SJSA1 (cell line): ENCODE results near the gene ZIC1. TPM values are rescaled to one million over a fixed set of nuclear protein-coding genes. Genes with fewer than 3 reads are reported as not detected.

Source experiments
- DNase-seq, 2 experiments: peaks; one replicate each; pipeline ENCODE4 v3.0.0-alpha.2; 2015 to 2020; ENCODE audit warnings: low spot score in 2 of 2, low read depth in 1 of 2
- H3K27ac ChIP-seq: fragments of 250-450 bp; sonication (Bioruptor Pico); 2 replicates; pipeline ENCODE4 v1.5.1; 2020; ENCODE audit warnings: mild to moderate bottlenecking, moderate library complexity
- H3K27me3 ChIP-seq: fragments of 250-450 bp; sonication (Bioruptor Pico); replicated peaks from 2 replicates; pipeline ENCODE4 v1.5.1; 2020; ENCODE audit warnings: mild to moderate bottlenecking, moderate library complexity
- H3K36me3 ChIP-seq: fragments of 250-450 bp; sonication (Bioruptor Pico); 2 replicates; pipeline ENCODE4 v1.5.1; 2020; ENCODE audit warnings: mild to moderate bottlenecking
- H3K4me1 ChIP-seq: fragments of 250-450 bp; sonication (Bioruptor Pico); replicated peaks from 2 replicates; pipeline ENCODE4 v1.6.1; 2021; ENCODE audit warnings: mild to moderate bottlenecking
- H3K4me3 ChIP-seq: fragments of 250-450 bp; sonication (Bioruptor Pico); 2 replicates; pipeline ENCODE4 v1.5.1; 2020; ENCODE audit warnings: mild to moderate bottlenecking
- H3K9me3 ChIP-seq: fragments of 250-450 bp; sonication (Bioruptor Pico); replicated peaks from 2 replicates; pipeline ENCODE4 v1.5.1; 2020; ENCODE audit warnings: mild to moderate bottlenecking
- total RNA-seq: library from RNA; depleted of rRNA; stranded (reverse); fragments of >200 nt; shearing (Covaris generic); gene quantifications from 2 replicates; pipeline ENCODE4 v1.2.3, GENCODE V29; 2014

ZIC1 gene
- total RNA-seq, 1 experiment from 2014 or later: 7.1 TPM

GRCh38 chr3:147371140-147371539 is 38.0 kb upstream of the ZIC1 start:
- H3K27ac ChIP-seq: no peak overlapping the region
- no peaks in the 10 kb centered on the region for H3K36me3 ChIP-seq
- DNase-seq: no peak
- H3K9me3 ChIP-seq: no peaks in the 10 kb centered on the region
- H3K27me3 ChIP-seq: no peaks in the 10 kb centered on the region; the same call in none of the 2 replicates
- H3K4me1 ChIP-seq: no peaks in the 10 kb centered on the region
- H3K4me3 ChIP-seq: no peak overlapping the region

DNA sequence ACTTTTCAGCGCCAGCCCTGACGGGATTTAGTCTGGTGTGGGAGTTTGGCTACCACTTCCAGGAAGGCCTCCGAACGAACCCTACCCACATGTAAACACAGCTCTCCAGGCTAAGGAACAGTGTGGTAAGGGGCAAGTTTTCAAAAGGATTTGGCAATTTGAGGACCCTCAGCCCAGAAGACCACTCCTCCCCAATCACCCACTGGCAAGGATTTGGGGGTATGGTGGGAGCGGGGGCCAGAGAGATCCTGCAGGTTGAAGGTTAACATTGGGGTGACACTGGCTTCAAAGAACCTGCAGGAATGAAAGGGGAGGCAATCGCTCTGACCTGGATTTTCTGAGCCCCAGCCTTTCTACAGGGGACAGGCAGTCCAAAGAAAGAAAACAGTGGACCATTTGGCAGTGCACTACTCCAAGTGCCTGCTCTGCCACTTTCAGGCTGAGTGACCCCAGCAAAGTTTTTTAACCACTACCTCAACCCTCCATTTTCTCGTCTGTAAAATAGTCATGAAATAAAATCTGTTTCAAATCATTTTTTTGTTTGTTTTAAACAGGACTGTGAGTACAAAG is 37.3 kb upstream of the ZIC1 start:
- H3K9me3 ChIP-seq: no peaks in the 10 kb centered on the region
- H3K27ac ChIP-seq: no peak overlapping the region
- no peak overlapping the region for H3K4me3 ChIP-seq
- H3K27me3 ChIP-seq: no peaks in the 10 kb centered on the region; the same call in 1 of the 2 replicates
- no peaks in the 10 kb centered on the region for H3K4me1 ChIP-seq
- H3K36me3 ChIP-seq: no peaks in the 10 kb centered on the region
- no peak for DNase-seq

GRCh38 chr3:147372525-147373027 is 36.6 kb upstream of the ZIC1 start:
- Histone ChIP-seq H3K4me1 (no peaks in the 10 kb centered on the region), H3K9me3 (no peaks in the 10 kb centered on the region), H3K27me3 (no peaks in the 10 kb centered on the region; the same call in 1 of the 2 replicates), H3K4me3 (no peak overlapping the region), H3K36me3 (no peaks in the 10 kb centered on the region), H3K27ac (no peak overlapping the region)
- no peak for DNase-seq

DNA sequence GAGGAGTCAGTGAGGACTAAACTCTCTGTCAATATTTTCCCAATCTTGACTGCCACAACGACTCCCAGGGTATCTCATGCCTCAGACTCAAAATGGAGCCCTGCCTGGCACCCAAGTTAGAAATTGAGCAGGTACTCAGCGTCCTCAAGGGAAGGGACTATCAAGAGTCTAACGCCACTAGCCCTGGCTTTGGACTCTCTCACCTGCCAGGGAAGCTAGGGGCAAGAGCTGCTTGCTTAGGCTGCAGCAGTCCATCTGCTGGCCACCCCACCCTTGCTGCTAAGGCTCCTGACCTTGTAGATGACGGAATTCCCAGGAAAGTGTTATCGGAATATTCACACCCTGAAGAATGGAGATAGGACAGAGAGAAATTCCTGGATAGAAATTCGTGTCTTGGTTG is 35.9 kb upstream of the ZIC1 start:
- no peak overlapping the region for H3K27ac ChIP-seq
- no peaks in the 10 kb centered on the region; the same call in 1 of the 2 replicates for H3K27me3 ChIP-seq
- H3K4me3 ChIP-seq: no peak overlapping the region
- no peak for DNase-seq
- H3K36me3 ChIP-seq: no peaks in the 10 kb centered on the region
- H3K4me1 ChIP-seq: no peaks in the 10 kb centered on the region
- no peaks in the 10 kb centered on the region for H3K9me3 ChIP-seq

DNA sequence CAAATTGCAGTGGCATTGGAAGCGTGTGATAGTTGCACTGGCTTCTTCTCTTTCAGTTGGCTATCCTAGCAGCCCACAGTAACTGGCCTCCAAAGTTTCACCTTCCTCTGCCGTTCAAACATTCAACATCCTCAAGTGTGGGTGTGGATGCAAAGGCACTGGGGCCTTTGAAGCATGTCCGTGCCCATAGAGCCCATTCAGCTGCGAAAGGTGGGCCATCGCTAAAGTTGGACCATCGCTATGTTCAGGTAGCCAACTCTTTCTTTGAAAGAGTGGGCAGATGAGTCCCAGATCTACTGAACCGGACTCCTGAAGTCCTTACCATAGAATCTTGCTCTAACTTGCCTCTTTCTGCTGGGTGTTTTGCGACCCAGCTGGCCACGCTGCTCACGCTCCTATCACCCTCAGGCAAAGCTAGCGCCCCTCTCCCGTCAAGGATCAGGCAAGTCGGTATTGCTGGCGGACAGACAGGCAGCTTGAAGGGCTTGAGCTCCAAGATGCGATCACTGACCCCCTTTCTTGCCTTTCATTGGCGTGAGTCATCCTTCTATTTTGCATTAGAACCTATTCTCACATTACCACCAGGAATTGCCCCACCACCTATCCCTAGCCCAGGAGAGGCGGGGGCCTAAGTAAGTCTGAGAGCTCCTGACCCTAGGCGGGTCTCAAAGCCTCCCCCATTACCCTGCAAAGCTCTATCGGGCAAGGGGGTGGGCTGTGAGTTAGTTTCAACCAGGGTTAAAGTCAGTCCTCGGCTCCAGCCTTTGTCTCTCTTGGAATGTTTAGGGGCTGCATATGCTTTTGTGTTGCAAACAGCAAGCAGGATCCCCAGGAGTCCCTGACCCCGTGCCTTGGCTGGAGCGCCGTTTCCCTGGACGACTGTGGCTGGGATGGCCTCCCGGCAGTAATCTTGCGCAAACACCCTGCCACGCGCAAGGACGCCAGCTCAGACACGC is 31.5 kb upstream of the ZIC1 start:
- Histone ChIP-seq H3K4me3 (no peak overlapping the region), H3K27me3 (peaks cover 6% of the 10 kb centered on the region; the same call in 1 of the 2 replicates), H3K36me3 (no peaks in the 10 kb centered on the region), H3K4me1 (no peaks in the 10 kb centered on the region), H3K9me3 (no peaks in the 10 kb centered on the region), H3K27ac (no peak overlapping the region)
- DNase-seq: no peak

DNA sequence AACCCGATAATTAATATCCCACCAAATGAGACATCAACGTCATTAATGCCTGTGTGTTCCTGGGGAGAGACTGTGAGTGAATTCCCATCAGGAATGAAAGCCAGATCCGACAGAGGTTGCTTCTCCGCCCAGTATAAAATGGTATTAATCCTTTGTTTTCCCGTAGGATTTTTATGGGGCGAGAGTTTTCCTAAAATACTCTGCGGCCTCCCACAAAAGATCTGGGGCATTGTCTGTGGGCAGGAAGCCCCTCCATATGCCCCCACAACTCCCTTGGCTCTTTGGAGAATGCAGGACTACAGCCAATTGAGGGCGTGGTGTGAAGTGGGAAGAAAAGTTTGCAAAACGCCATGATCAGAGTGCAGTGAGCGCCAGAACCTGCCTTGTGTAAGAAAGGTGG is 29.5 kb upstream of the ZIC1 start:
- DNase-seq: no peak
- Histone ChIP-seq H3K27me3 (peaks cover 6% of the 10 kb centered on the region; the same call in 1 of the 2 replicates), H3K4me3 (no peak overlapping the region), H3K9me3 (no peaks in the 10 kb centered on the region), H3K4me1 (no peaks in the 10 kb centered on the region), H3K36me3 (no peaks in the 10 kb centered on the region), H3K27ac (no peak overlapping the region)

GRCh38 chr3:147380387-147380951 is 28.7 kb upstream of the ZIC1 start:
- Histone ChIP-seq H3K27me3 (peaks cover 6% of the 10 kb centered on the region; the same call in 1 of the 2 replicates), H3K9me3 (no peaks in the 10 kb centered on the region), H3K4me3 (no peak overlapping the region), H3K27ac (no peak overlapping the region), H3K4me1 (no peaks in the 10 kb centered on the region), H3K36me3 (no peaks in the 10 kb centered on the region)
- DNase-seq: no peak

- Histone ChIP-seq H3K4me3 (no peak overlapping the region), H3K4me1 (no peaks in the 10 kb centered on the region), H3K36me3 (no peaks in the 10 kb centered on the region), H3K27me3 (peaks cover 6% of the 10 kb centered on the region; the same call in 1 of the 2 replicates), H3K9me3 (no peaks in the 10 kb centered on the region), H3K27ac (no peak overlapping the region)
- DNase-seq: no peak
These were observed 28.2 kb upstream of the ZIC1 start for GRCh38 chr3:147380977-147381376.

DNA sequence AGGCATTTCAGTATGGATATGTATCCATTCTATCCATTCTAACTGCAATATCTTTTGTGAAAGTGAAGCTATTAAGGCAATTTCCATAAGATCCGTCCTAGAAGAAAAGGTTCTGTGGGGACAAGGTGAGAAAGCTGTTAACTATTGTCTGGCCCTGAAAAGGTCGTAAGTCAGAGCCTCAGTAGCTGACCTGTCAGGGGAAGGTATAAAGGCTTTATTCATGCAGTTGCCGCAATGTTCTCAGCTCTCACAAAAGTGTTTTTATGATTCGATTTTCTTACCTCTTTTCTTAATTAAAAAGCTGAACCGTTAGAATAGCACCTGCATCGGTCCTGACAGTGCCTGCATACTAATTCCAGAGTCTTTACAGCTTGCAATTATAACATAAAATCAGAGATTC is 27.6 kb upstream of the ZIC1 start:
- H3K4me3 ChIP-seq: no peak overlapping the region

DNA sequence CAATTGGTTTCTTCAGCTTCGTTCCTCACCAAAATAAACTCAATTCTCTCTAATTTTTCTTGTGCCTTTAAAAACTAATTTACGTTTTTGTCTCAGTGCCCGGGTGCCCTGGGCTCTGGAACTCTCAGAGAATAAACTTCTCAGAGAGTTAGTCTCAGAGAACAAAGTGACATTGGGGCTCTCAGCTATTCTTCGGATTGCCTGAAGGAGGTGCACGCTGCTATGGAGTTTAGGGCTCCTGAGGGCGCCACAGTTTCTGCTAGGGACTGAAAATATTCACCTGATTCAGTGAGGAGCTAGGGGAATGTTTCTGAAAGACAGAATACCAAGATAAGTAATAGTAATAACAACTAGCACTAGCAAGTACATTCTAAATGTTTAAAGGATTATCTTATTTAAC is 25.5 kb upstream of the ZIC1 start:
- DNase-seq: no peak
- no peak overlapping the region for H3K27ac ChIP-seq
- H3K9me3 ChIP-seq: no peaks in the 10 kb centered on the region
- H3K27me3 ChIP-seq: 0 out of 2 replicates have a peak, but pooled peaks cover 6% of the 10 kb centered on the region
- H3K4me3 ChIP-seq: no peak overlapping the region
- no peaks in the 10 kb centered on the region for H3K4me1 ChIP-seq
- H3K36me3 ChIP-seq: no peaks in the 10 kb centered on the region

More for the DNA sequence above, 27.6 kb upstream of the ZIC1 start:
- Histone ChIP-seq H3K9me3 (no peaks in the 10 kb centered on the region), H3K4me1 (no peaks in the 10 kb centered on the region), H3K27me3 (peaks cover 6% of the 10 kb centered on the region; the same call in 1 of the 2 replicates), H3K36me3 (no peaks in the 10 kb centered on the region), H3K27ac (no peak overlapping the region)
- DNase-seq: no peak

DNA sequence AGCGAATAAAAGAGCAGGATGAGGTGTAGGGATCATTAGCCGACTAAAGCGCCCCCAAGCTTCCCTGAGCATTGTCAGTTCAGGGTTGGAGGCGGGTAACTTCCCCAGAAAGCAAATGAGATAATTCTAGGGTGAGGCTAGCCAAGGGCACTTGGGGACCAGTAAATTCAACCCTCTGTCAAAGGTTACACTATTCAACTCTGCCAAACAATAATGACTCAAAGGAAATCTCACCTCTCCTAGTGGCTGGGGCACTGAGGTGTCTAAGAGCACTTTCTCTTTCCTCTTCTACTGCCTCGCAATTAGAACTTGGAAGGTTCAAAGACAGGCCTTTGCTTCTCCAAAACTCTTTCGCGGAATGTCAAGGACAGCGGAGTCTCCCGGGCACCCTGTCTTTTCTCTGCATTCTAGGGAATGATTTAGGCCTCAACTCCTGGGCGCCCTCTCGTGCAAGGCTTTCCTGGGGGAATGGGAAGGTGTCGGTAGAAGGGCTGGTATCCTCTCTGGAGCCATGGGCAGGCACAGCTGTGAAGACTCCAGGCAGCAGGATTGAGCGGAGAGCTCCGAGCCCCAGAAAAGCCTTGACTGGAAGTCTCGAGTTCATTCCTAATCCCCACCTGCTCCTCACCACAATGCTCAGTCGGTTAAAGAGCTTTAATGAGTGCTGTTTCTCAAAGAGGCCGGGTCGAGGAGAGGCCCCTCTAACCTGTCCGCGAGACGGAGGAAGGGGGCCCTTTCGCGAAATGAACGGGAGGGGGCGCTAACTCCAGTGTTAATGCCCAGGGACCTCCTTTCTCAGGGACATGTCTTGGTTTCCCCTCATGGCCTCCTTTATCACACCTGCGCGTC is 24.7 kb upstream of the ZIC1 start:
- no peak overlapping the region for H3K4me3 ChIP-seq
- H3K27ac ChIP-seq: no peak overlapping the region
- no peaks in the 10 kb centered on the region for H3K9me3 ChIP-seq
- H3K36me3 ChIP-seq: no peaks in the 10 kb centered on the region
- 0 out of 2 replicates have a peak, but pooled peaks cover 6% of the 10 kb centered on the region for H3K27me3 ChIP-seq
- no peaks in the 10 kb centered on the region for H3K4me1 ChIP-seq
- no peak for DNase-seq

- H3K36me3 ChIP-seq: no peaks in the 10 kb centered on the region
- H3K27ac ChIP-seq: no peak overlapping the region
- H3K9me3 ChIP-seq: no peaks in the 10 kb centered on the region
- no peak for DNase-seq
- H3K4me1 ChIP-seq: no peaks in the 10 kb centered on the region
- 0 out of 2 replicates have a peak, but pooled peaks cover 6% of the 10 kb centered on the region for H3K27me3 ChIP-seq
- no peak overlapping the region for H3K4me3 ChIP-seq
These were observed 23.8 kb upstream of the ZIC1 start for GRCh38 chr3:147385059-147386012.
